ENCODE results near the gene PHACTR3.
"Not testable (repeated sequence)": the region's sequence is repeated elsewhere in the genome, so short reads cannot be mapped to it uniquely, and the experiment has no call there.

The PHACTR3 gene

DNA sequence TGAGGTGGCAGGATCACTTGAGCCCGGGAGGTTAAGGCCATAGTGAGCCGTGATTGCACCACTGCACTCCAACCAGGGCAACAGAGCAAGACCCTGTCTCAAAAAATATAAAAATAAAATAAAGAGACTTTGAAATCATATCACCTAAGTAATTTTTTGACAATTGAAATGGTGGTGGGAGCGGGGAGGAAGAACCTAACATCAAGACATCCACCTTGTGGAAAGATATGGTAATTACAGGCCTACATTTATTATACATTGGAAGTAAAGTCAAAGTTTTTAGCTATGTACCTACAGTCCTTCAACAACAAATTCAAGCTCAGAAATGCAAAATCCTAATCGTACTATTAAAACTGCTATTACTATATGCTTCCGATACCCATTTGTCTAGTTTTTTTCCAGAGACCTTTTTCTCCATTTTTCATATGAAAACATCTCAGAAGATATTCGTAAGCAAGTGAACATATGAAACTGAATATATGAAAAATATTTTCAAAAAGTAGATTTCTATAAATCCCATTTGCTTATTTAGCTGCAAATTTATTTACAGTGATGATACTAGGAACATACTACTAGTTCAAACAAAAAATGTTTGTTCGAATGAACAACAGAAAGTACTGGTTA lies 245.8 kb downstream of the PHACTR3 start:
- no peak overlapping the region for H3K4me3 ChIP-seq (ENCODE audit: low read depth, low read length)
- no peak for DNase-seq (ENCODE audit: low read depth)

GRCh38 chr20:59856526-59856925 lies 252.2 kb downstream of the PHACTR3 start:
- not testable (repeated sequence) for H3K4me3 ChIP-seq (ENCODE audit: low read depth, low read length); DNase-seq (ENCODE audit: low read depth)

- H3K4me3 ChIP-seq (ENCODE audit: low read depth, low read length); DNase-seq (ENCODE audit: low read depth): not testable (repeated sequence)
These were observed 252.6 kb downstream of the PHACTR3 start for GRCh38 chr20:59856941-59857340.

DNA sequence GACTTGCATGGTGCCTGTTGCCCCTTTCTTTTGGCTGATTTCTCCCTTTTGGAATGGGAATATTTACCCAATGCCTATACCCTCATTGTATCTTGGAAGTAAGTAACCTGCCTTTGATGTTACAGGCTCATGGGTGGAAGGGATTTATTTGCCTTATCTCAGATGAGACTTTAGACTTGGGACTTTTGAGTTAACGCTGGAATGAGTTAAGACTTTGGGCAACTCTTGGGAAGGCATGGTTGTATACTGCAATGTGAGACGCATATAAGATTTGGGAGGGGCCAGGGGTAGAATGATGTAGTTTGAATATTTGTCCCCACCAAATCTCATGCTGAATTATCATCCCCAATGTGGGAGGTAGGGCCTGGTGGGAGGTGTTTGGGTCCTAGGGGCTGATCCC lies 253.6 kb downstream of the PHACTR3 start:
- no peak for DNase-seq (ENCODE audit: low read depth)
- no peak overlapping the region for H3K4me3 ChIP-seq (ENCODE audit: low read depth, low read length)

DNA sequence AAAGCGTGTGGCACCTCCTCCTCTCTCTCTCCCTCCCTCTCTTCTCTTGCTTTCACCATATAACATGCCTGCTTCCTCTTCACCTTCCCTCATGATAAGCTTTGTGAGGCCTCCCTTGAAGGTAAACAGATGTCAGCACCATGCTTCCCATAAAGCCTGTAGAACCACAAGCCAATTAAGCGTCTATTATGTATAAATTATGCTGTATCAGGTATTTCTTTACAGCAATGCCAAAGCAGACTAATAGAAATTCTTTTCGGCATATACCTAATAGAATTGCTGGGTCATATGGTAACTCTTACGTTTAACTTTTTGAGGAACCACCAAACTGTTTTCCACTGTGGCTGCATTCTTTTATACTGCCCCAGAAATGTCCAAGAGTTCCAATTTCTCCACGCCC lies 254.1 kb downstream of the PHACTR3 start:
- DNase-seq (ENCODE audit: low read depth), result no peak
- no peak overlapping the region for H3K4me3 ChIP-seq (ENCODE audit: low read depth, low read length)

- no peak overlapping the region for H3K4me3 ChIP-seq (ENCODE audit: low read depth, low read length)
- DNase-seq (ENCODE audit: low read depth), result no peak
These were observed 257.1 kb downstream of the PHACTR3 start for GRCh38 chr20:59861401-59861800.

- H3K4me3 ChIP-seq (ENCODE audit: low read depth, low read length), result no peak overlapping the region
- no peak for DNase-seq (ENCODE audit: low read depth)
These were observed 258.7 kb downstream of the PHACTR3 start for GRCh38 chr20:59863058-59863457.

GRCh38 chr20:59864726-59865125 lies 260.4 kb downstream of the PHACTR3 start:
- no peak overlapping the region for H3K4me3 ChIP-seq (ENCODE audit: low read depth, low read length)
- no peak for DNase-seq (ENCODE audit: low read depth)

DNA sequence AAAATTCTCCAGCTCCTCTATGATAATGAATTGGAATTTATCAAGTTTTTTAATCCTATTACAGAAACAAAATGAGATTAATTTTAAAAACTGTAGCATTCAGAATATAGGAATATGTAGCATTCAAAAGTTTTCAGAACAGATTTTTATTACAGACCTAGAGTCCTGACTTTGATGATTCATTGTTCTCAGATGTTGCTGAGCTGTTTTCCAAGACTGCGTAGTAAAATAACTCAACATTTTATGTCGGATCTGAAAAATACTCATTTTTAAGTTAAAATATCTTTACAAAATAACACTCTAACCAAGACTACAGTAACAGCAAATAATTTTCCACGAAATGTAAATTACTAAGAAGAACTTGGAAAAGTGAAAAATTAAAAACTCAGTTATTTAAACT lies 262.0 kb downstream of the PHACTR3 start:
- no peak for DNase-seq (ENCODE audit: low read depth)

DNA sequence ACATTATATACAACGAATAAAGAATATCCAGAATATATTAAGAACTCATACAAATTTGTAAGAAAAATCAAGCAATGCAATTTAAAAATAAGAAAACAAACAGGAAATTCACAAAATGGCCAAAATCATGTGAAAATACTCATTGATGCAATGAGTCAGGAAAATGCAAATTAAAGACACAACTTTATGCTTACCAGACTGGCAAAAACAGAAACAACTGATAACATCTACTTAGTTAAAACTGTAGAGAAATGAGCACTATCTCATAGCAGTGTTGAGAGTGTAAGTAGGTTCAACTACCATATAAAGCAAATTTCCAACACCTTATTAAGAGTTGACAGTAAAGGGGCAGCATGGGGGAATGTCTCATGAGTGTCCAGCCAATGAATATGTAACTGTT lies 266.8 kb downstream of the PHACTR3 start:
- DNase-seq (ENCODE audit: low read depth), result no peak
- no peak overlapping the region for H3K4me3 ChIP-seq (ENCODE audit: low read depth, low read length)

More for the DNA sequence above, 262.0 kb downstream of the PHACTR3 start:
- no peak overlapping the region for H3K4me3 ChIP-seq (ENCODE audit: low read depth, low read length)

GRCh38 chr20:59873409-59873808 lies 269.1 kb downstream of the PHACTR3 start:
- no peak overlapping the region for H3K4me3 ChIP-seq (ENCODE audit: low read depth, low read length)
- no peak for DNase-seq (ENCODE audit: low read depth)

- no peak overlapping the region for H3K4me3 ChIP-seq (ENCODE audit: low read depth, low read length)
- no peak for DNase-seq (ENCODE audit: low read depth)
These were observed 275.9 kb downstream of the PHACTR3 start for GRCh38 chr20:59880198-59880597.

- no peak for DNase-seq (ENCODE audit: low read depth)
- no peak overlapping the region for H3K4me3 ChIP-seq (ENCODE audit: low read depth, low read length)
These were observed 280.2 kb downstream of the PHACTR3 start for GRCh38 chr20:59884494-59884893.

DNA sequence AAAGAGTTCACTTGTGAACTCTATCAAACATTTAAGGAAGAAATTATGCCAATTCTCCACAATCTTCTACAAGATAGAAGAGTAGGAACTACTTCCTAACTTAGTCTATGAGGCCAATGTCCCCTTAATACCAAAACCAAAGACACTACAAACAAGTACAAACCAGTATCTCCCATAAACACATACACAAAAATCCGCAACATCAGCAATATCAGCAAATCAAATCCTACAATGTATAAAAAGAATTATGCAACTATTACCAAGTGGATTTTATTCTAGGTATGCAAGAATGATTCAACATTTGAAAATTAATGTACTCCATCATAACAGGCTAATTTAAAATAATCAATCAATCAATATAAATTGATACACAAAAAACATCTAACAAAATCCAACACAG lies 283.7 kb downstream of the PHACTR3 start:
- H3K4me3 ChIP-seq (ENCODE audit: low read depth, low read length), result no peak overlapping the region
- DNase-seq (ENCODE audit: low read depth), result no peak

- not testable (repeated sequence) for DNase-seq (ENCODE audit: low read depth); H3K4me3 ChIP-seq (ENCODE audit: low read depth, low read length)
These were observed 285.7 kb downstream of the PHACTR3 start for GRCh38 chr20:59890035-59890434.

DNA sequence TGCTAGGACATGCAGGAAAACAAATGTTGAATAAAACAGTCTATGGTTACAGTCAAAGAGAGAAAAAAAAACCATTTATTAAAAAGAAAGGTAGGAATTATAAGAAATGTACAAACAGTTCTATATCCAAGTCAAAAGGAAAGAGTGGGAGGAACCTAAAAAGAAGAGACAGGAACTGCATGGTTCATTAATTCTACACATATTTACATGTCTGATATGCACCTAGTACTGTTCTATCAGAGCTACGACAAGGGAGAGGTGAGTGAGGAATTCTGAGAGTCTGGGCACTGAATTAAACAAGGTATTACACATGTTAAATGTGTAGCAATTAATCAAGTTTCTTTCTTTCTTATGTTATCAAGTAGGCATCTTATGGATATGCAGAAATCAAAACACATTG lies 287.2 kb downstream of the PHACTR3 start:
- H3K4me3 ChIP-seq (ENCODE audit: low read depth, low read length), result no peak overlapping the region
- no peak for DNase-seq (ENCODE audit: low read depth)

- no peak for DNase-seq (ENCODE audit: low read depth)
- H3K4me3 ChIP-seq (ENCODE audit: low read depth, low read length), result no peak overlapping the region
These were observed 291.6 kb downstream of the PHACTR3 start for GRCh38 chr20:59895908-59896307.
